AG04449 (cell line): Measurements from ENCODE around the gene HS3ST3A1.

Source experiments
- CTCF ChIA-PET: fragments of 350-600 bp; formaldehyde crosslinking; extraction: SDS; loops from one replicate; lab custom pipeline; 2021; ENCODE audit warnings: antibody characterized with exemption; lab: Yijun Ruan, JAX
- POLR2A ChIA-PET: fragments of 400-600, 350-600 bp; formaldehyde crosslinking; extraction: SDS; loops from one replicate; lab custom pipeline; 2020; ENCODE audit warnings: antibody characterized with exemption, inconsistent platforms; lab: Yijun Ruan, JAX
- DNase-seq: peaks from one replicate; pipeline ENCODE4 v3.0.0-alpha.2; 2010; ENCODE audit warnings: low read depth, low spot score
- H3K4me3 ChIP-seq: 2 replicates; pipeline ENCODE4 v1.5.1; 2011; ENCODE audit warnings: low read depth, mild to moderate bottlenecking, control low read depth, low read length
- CTCF ChIP-seq: IDR thresholded peaks from one replicate; pipeline ENCODE4 v1.5.1; 2011; ENCODE audit warnings: mild to moderate bottlenecking, moderate library complexity, low read length, control low read depth, inconsistent platforms; ENCODE audit not compliant: insufficient read depth; ENCODE audit errors: missing control alignments

The HS3ST3A1 gene

GRCh38 chr17:13597723-13598347 is 3.9 kb downstream of the HS3ST3A1 start:
- no peak for DNase-seq
- peak; percentile 50 for TF ChIP-seq CTCF
- CTCF ChIA-PET, result interaction anchor here (0.6 to 7.1 kb wide), 8 partner anchors 189 to 708 kb away, joined by 3 to 112 read pairs (median 3); partner anchors contain the start of gene HS3ST3B1
- POLR2A ChIA-PET, result interaction anchor here (2.3 kb wide), 1 partner anchor 703 kb away, joined by 9 read pairs; the partner anchor contains the start of gene HS3ST3B1
- H3K4me3 ChIP-seq, result peak overlapping the region; percentile 81

- CTCF ChIA-PET, result interaction anchor here (0.5 to 7.1 kb wide), 9 partner anchors 27 to 1617 kb away, joined by 3 to 112 read pairs (median 4); partner anchors contain the start of gene HS3ST3B1
- DNase-seq, result no peak
- POLR2A ChIA-PET, result no interaction called here
- no peak overlapping the region for H3K4me3 ChIP-seq
- no peak for TF ChIP-seq CTCF
These were observed 5.3 kb downstream of the HS3ST3A1 start for GRCh38 chr17:13596241-13596923.

GRCh38 chr17:13595599-13595899 is 6.2 kb downstream of the HS3ST3A1 start:
- ChIA-PET CTCF (interaction anchor here (0.7 to 7.1 kb wide), 9 partner anchors 17 to 1618 kb away, joined by 3 to 112 read pairs (median 4); partner anchors contain the start of gene HS3ST3B1), POLR2A (no interaction called here)
- TF ChIP-seq CTCF, result no peak
- DNase-seq, result no peak
- H3K4me3 ChIP-seq, result no peak overlapping the region

- DNase-seq, result peak; percentile 57
- CTCF ChIA-PET, result interaction anchor here (0.6 to 7.1 kb wide), 38 partner anchors 11 to 1142 kb away, joined by 3 to 112 read pairs (median 4); partner anchors contain the start of gene HS3ST3B1
- no peak overlapping the region for H3K4me3 ChIP-seq
- TF ChIP-seq CTCF, result peak; percentile 79
- POLR2A ChIA-PET, result no interaction called here
These were observed 6.7 kb downstream of the HS3ST3A1 start for GRCh38 chr17:13594762-13595598.

- no peak overlapping the region for H3K4me3 ChIP-seq
- DNase-seq, result no peak
- CTCF ChIA-PET, result interaction anchor here (0.6 to 7.1 kb wide), 36 partner anchors 10 to 1143 kb away, joined by 3 to 112 read pairs (median 4); partner anchors contain the start of gene HS3ST3B1
- POLR2A ChIA-PET, result interaction anchor here (0.7 to 1.0 kb wide), 2 partner anchors 32 to 287 kb away, joined by 4 read pairs; no protein-coding TSS in a partner anchor
- no peak for TF ChIP-seq CTCF
These were observed 7.4 kb downstream of the HS3ST3A1 start for GRCh38 chr17:13594310-13594709.
